Amygdala (tissue), 56 donors: ENCODE data around the gene PLCB3.
A peak's percentile ranks its signal among the peaks of the same experiment; 100 is the strongest.
"Not testable (repeated sequence)": the region's sequence is repeated elsewhere in the genome, so short reads cannot be mapped to it uniquely, and the experiment has no call there.

ENCODE experiments used
- DNase-seq, 56 donors: peaks; one replicate each; lab custom pipeline; 2025; lab: John Stamatoyannopoulos, UW

The PLCB3 gene

DNA sequence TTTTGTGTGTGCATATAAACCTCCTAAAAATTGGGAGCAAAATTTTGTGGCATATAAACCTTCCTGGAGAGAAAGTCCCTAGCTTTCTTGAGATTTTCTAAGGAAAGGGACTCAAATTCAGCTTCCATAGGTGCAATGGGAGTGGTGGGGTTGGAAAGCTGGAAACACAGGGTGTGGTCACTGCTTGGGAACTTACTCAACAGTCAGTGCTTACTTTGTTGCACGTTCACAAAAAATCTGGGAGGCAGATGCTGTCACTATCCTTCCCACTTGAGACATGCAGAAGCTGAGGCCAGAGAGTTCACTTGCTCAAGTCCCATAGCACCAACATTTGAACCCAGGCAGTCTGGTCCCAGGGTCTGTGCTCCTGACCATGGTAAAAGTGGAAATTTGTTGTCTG, 44.9 kb downstream of the PLCB3 start:
- DNase-seq, result no peak

GRCh38 chr11:64296830-64297698, 45.7 kb downstream of the PLCB3 start:
- no peak for DNase-seq

GRCh38 chr11:64297699-64298358, 46.5 kb downstream of the PLCB3 start:
- no peak for DNase-seq

GRCh38 chr11:64298966-64299846, 47.9 kb downstream of the PLCB3 start:
- DNase-seq, result peak in 49 of 56 donors; percentile 26 to 84 (median 57)

DNA sequence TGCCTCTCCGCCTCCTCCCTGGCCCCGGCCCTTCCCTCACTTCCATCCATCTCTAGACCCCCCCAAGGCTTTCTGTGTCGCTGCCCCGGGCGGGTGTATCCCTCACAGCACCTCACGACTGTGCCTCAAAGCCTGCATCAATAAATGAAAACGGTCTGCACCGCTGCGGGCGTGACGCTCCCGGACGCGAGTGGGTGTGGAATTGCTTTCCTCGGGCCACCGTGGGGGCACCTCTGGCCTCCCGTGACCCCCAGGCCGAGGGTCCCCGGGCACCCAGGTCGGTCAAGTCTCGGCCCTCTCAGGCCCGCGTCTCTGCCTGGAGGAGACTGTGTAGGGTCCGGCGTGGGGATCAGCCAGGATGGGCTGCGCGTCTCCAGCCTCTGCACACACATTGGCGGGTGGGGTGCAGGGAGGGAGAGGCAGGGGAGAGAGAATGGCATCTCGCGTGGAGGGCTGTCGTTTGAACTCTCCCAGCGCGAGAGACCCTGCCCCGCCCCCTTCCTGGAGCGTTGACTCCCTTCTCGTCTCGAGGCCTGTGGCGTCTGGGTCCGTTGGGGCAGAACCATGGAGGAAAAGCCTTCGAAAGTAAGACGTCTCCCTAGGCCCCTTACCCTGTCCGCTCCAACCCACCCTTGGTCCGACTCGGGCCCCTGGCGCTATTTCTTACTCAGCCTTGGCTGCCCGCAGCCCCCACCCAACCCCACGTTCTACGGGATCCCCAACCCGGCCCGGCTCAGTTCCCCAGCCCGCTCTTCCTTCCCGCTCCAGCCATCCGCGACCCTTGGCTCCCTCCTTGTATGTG, 48.7 kb downstream of the PLCB3 start, which contains the start of gene CATSPERZ:
CATSPERZ (plus strand) TSS at position 512 of the 802 bp plus-strand sequence; CDS start at position 565, 53 bp downstream.
- DNase-seq, result peak in 1 of 56 donors; percentile 18

- no peak for DNase-seq
Measured at GRCh38 chr11:64303109-64304031, 52.0 kb downstream of the PLCB3 start.

GRCh38 chr11:64304032-64304315, 52.6 kb downstream of the PLCB3 start:
- DNase-seq, result no peak

DNA sequence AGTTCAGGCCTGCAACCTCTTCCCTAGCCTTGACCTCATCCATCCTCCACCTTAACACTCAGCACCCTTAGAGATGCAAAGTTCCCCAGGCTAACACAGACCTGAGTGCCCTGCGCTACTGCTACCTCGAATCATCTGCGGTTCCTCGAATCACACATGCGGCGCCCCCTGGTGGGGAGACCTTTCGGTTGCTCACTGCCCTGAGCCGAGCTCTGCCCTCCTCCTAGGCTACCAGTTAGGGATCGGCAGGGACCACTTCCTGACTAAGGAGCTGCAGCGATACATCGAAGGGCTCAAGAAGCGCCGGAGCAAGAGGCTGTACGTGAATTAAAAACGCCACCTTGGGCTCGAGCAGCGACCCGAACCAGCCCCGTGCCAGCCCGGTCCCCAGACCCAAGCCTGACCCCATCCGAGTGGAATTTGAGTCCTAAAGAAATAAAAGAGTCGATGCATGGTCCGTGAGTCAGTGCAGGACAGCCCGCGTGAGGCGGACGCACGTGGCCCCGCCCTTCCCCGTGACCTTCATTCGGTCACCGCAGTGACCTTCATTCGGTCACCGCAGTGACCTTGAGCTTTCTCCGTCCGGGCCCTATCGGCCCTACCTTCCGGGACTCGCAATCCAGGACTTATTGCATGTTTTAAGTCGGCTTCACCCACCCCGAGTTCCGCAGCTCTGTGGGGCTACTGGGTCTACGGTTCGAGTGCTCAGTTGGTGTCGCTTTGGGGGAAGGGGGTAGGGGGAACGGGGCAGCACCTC, 53.2 kb downstream of the PLCB3 start:
- DNase-seq, result peak in 55 of 56 donors; percentile 38 to 96 (median 74)

DNA sequence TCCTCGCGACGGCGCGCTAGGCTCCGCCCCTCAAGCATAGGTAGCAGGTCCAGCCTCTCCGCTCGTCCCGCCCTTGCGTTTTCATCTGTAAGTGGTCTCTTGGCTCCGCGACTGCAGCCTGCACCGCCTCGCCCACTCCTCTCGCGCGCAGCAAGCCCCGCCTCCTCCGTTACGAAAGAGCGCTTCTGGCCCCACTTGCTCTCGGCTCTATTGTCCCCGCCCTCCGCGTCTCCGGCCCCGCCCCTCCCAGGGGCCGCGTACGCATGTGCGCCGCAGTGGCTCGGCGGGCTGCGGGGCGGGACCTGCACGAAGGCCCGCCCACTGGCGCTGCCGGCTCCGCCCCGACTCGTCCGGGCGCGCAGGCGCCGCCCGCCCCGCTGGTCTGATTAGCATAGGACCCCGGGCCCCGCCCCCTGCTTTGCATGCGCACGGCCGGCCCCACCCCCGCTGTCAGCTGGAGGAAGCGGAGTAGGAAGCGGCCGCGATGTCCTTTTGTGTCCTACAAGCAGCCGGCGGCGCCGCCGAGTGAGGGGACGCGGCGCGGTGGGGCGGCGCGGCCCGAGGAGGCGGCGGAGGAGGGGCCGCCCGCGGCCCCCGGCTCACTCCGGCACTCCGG, 53.9 kb downstream of the PLCB3 start, which contains the start of gene ESRRA:
ESRRA (plus strand) TSS at position 450 of the 616 bp plus-strand sequence. CDS start 1,656 bp downstream, outside the sequence.
- peak; percentile 82 to 100 (median 99) for DNase-seq

DNA sequence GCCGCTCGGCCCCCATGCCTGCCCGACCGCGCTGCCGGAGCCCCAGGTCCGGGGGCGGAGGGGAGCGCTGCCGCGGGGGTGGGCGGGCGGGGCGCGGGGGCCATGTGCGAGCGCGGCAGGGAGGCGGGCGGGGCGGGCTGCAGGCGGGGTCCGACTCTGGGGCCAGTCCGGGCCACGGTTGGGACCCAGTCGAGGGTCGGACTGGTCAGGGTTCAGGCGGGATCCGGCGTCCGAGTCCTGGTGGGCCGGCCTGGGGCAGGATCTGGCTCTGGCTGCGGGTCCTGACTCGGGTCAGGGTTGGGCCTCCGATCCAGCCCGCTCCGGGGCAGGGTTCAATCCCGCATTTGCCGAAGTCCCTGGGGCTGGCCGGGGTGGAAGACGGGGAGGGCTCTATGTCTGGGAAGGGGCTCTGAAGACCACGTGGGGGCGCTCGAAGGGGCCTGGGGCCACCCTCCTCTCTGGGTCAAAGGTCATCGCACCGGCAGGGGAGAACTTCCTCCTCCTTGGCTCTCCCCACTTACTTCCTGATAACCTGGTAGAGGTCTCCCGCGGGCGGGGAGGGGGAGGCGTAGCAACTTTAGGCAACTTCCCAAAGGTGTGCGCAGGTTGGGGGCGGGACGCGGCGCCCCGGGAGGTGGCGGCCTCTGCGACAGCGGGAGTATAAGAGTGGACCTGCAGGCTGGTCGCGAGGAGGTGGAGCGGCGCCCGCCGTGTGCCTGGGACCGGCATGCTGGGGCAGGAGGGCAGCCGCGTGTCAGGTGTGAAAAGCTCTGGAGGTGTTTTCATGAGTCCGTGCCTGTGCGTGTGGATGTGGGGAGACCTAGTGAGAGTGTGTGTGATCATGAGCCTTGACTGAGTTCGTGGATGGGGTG, 54.6 kb downstream of the PLCB3 start:
- peak in 43 of 56 donors; percentile 17 to 82 (median 59) for DNase-seq

DNA sequence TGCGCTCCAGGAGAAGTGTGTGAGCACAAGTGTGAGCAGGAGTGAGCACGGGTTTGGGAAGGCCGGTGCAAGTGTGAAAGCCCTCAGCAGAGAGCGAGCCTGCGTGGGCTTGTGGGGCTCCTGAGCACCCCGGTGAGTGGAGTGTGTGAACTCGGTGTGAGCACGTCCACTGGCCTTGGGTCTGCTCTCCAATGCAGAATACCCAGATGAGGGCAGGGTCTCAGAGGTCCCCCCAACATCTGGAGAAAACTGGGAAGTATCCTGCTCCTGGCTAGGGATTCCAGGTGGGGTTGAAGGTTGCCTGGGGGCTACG, 55.2 kb downstream of the PLCB3 start:
- DNase-seq, result no peak

DNA sequence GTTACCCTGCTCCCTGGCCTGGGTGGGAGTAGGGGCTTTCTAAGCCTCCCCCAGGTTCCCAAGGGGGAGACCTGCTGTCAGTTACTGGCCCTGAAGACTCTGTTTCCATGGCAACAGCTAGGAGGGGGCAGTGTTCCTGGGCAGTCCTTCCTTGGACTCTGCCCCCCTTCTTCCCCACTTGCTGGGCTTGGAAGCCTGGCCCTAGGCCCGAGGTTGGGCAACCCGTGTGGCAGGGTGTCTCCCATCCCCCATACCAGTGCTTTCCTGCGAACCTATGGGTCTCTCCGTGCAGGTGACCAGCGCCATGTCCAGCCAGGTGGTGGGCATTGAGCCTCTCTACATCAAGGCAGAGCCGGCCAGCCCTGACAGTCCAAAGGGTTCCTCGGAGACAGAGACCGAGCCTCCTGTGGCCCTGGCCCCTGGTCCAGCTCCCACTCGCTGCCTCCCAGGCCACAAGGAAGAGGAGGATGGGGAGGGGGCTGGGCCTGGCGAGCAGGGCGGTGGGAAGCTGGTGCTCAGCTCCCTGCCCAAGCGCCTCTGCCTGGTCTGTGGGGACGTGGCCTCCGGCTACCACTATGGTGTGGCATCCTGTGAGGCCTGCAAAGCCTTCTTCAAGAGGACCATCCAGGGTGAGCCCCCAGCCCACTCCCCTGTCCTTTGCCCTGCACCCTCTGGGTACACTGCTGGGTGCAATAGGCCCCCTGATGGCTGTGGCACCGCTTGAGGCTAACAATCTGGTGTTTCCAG, 55.7 kb downstream of the PLCB3 start:
- peak in 8 of 56 donors; percentile 12 to 38 (median 34) for DNase-seq

DNA sequence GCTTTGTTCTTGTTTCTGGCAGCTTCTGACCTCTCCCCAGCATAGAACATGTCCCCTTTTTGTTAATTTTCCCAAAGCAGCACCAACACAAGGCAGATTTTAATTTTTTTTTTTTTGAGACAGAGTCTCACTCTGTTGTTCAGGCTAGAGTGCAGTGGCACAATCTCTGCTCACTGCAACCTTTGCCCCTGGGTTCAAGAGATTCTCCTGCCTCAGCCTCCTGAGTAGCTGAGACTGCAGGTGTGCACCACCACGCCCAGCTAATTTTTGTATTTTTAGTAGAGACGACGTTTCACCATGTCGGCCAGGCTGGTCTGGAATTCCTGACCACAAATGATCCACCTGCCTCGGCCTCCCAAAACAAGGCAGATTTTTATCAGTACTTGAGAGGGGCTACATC, 56.5 kb downstream of the PLCB3 start:
- not testable (repeated sequence) for DNase-seq

DNA sequence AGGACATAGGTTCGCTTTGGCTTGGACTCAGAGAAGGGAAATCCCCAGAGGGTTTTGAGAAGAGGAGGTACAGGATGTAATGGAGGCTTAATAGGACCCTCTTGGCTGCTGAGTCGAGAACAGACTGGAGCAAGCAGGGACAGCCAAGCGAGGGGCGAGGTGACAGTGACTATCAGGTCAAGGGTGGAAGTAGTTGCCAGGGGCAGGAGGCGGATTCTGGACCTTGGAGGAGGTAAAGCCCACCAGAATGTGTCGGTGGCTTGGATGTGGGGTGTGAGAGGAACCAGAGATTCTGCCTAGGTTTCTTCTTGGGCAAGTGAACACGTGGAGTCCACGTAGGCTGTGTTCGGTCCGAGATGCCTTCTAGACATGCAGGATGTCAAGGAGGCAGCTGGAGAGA, 61.6 kb downstream of the PLCB3 start:
- no peak for DNase-seq

GRCh38 chr11:64313491-64314145, 62.3 kb downstream of the PLCB3 start:
- DNase-seq, result peak in 18 of 56 donors; percentile 14 to 69 (median 38)
